Measurements from ENCODE around the gene MAML2. TPM values are rescaled to one million over a fixed set of nuclear protein-coding genes. Genes with fewer than 3 reads are reported as not detected.

Gene MAML2
- total and polyA plus RNA-seq, 2 experiments from 2014 or later: 2.0 to 7.1 TPM

DNA sequence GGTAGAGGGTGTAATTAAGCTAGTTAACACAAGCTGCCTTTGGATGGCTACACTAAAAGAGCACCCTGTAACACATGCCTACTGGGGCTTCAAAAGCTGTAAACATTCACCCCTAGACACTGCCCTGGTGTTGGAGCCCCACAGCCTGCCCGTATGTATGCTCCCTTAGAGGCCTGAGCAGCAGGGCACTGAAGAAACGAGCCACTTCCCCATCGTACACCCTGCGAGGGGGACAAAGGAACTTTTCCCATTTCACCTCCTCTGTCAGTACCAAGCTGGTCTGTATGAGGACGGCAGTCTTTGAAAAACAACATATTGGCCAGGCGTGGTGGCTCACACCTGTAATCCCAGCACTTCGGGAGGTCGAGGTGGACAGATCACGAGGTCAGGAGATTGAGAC, 77.0 kb downstream of the MAML2 start:
- peaks cover 9% of the 10 kb centered on the region for H3K9me3 Mint-ChIP-seq
- no peaks in the 10 kb centered on the region for H3K9me2 ChIP-seq (ENCODE audit: insufficient read depth)
- H3K79me2 ChIP-seq (replicated peaks; ENCODE audit: insufficient read depth): no peaks in the 10 kb centered on the region
- H3K27ac Mint-ChIP-seq: peak overlapping the region; percentile 60; the same call in 1 of the 2 replicates
- TF ChIP-seq EZH2phosphoT487 (IDR thresholded peaks at IDR 0.05; ENCODE audit: unreplicated experiment) (no peak), EZH2 (IDR thresholded peaks at IDR 0.05; ENCODE audit: low read depth, unreplicated experiment) (no peak)
- TF ChIP-seq, protein P1, sequence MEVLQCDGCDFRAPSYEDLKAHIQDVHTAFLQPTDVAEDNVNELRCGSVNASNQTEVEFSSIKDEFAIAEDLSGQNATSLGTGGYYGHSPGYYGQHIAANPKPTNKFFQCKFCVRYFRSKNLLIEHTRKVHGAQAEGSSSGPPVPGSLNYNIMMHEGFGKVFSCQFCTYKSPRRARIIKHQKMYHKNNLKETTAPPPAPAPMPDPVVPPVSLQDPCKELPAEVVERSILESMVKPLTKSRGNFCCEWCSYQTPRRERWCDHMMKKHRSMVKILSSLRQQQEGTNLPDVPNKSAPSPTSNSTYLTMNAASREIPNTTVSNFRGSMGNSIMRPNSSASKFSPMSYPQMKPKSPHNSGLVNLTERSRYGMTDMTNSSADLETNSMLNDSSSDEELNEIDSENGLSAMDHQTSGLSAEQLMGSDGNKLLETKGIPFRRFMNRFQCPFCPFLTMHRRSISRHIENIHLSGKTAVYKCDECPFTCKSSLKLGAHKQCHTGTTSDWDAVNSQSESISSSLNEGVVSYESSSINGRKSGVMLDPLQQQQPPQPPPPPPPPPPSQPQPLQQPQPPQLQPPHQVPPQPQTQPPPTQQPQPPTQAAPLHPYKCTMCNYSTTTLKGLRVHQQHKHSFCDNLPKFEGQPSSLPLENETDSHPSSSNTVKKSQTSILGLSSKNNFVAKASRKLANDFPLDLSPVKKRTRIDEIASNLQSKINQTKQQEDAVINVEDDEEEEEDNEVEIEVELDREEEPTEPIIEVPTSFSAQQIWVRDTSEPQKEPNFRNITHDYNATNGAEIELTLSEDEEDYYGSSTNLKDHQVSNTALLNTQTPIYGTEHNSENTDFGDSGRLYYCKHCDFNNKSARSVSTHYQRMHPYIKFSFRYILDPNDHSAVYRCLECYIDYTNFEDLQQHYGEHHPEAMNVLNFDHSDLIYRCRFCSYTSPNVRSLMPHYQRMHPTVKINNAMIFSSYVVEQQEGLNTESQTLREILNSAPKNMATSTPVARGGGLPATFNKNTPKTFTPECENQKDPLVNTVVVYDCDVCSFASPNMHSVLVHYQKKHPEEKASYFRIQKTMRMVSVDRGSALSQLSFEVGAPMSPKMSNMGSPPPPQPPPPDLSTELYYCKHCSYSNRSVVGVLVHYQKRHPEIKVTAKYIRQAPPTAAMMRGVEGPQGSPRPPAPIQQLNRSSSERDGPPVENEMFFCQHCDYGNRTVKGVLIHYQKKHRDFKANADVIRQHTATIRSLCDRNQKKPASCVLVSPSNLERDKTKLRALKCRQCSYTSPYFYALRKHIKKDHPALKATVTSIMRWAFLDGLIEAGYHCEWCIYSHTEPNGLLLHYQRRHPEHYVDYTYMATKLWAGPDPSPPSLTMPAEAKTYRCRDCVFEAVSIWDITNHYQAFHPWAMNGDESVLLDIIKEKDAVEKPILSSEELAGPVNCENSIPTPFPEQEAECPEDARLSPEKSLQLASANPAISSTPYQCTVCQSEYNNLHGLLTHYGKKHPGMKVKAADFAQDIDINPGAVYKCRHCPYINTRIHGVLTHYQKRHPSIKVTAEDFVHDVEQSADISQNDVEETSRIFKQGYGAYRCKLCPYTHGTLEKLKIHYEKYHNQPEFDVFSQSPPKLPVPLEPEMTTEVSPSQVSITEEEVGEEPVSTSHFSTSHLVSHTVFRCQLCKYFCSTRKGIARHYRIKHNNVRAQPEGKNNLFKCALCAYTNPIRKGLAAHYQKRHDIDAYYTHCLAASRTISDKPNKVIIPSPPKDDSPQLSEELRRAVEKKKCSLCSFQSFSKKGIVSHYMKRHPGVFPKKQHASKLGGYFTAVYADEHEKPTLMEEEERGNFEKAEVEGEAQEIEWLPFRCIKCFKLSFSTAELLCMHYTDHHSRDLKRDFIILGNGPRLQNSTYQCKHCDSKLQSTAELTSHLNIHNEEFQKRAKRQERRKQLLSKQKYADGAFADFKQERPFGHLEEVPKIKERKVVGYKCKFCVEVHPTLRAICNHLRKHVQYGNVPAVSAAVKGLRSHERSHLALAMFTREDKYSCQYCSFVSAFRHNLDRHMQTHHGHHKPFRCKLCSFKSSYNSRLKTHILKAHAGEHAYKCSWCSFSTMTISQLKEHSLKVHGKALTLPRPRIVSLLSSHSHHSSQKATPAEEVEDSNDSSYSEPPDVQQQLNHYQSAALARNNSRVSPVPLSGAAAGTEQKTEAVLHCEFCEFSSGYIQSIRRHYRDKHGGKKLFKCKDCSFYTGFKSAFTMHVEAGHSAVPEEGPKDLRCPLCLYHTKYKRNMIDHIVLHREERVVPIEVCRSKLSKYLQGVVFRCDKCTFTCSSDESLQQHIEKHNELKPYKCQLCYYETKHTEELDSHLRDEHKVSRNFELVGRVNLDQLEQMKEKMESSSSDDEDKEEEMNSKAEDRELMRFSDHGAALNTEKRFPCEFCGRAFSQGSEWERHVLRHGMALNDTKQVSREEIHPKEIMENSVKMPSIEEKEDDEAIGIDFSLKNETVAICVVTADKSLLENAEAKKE (CRISPR knock-in tag; IDR thresholded peaks at IDR 0.05): no peak
- TF ChIP-seq, protein P2, sequence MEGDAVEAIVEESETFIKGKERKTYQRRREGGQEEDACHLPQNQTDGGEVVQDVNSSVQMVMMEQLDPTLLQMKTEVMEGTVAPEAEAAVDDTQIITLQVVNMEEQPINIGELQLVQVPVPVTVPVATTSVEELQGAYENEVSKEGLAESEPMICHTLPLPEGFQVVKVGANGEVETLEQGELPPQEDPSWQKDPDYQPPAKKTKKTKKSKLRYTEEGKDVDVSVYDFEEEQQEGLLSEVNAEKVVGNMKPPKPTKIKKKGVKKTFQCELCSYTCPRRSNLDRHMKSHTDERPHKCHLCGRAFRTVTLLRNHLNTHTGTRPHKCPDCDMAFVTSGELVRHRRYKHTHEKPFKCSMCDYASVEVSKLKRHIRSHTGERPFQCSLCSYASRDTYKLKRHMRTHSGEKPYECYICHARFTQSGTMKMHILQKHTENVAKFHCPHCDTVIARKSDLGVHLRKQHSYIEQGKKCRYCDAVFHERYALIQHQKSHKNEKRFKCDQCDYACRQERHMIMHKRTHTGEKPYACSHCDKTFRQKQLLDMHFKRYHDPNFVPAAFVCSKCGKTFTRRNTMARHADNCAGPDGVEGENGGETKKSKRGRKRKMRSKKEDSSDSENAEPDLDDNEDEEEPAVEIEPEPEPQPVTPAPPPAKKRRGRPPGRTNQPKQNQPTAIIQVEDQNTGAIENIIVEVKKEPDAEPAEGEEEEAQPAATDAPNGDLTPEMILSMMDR (conservative IDR thresholded peaks at IDR 0.05; ENCODE audit: low read depth in 2 of 2): no peak
- peaks cover 9% of the 10 kb centered on the region for H3K4me1 ChIP-seq (ENCODE audit: insufficient read depth)
- H3F3A ChIP-seq (replicated peaks; ENCODE audit: low read depth): no peaks in the 10 kb centered on the region
- H3K4me3 ChIP-seq: no peak overlapping the region
- DNase-seq (ENCODE audit: low spot score): no peak
- H3K27ac ChIP-seq (ENCODE audit: low read depth): no peak overlapping the region
- H3K4me1 Mint-ChIP-seq: peaks cover 23% of the 10 kb centered on the region
- H3K36me3 ChIP-seq (ENCODE audit: insufficient read depth): no peaks in the 10 kb centered on the region
- peaks cover 6% of the 10 kb centered on the region for H3K27me3 Mint-ChIP-seq (ENCODE audit: insufficient read depth, low read depth, poor library complexity)
- no peaks in the 10 kb centered on the region for H3K27me3 ChIP-seq (ENCODE audit: insufficient read depth)
- H2AFZ ChIP-seq: no peak overlapping the region
- ATAC-seq: no peak
- H3K4me3 Mint-ChIP-seq: no peak overlapping the region
- no peaks in the 10 kb centered on the region for H4K20me1 ChIP-seq (replicated peaks; ENCODE audit: insufficient read depth)
- H3K36me3 Mint-ChIP-seq (ENCODE audit: low read depth): peaks cover 8% of the 10 kb centered on the region
- H3K4me2 ChIP-seq: no peak overlapping the region

Data from GM23338 (cell line).